NOMO-1 treated with dmso at 0.1 percent for 144 hours (cell line): ENCODE measurements around the gene KRTAP2-1.
"Not testable (repeated sequence)": the region's sequence is repeated elsewhere in the genome, so short reads cannot be mapped to it uniquely, and the experiment has no call there.

Experiments used
- DNase-seq: peaks from one replicate; lab custom pipeline; 2025; ENCODE audit not compliant: unreplicated experiment; lab: John Stamatoyannopoulos, UW

KRTAP2-1 gene

DNA sequence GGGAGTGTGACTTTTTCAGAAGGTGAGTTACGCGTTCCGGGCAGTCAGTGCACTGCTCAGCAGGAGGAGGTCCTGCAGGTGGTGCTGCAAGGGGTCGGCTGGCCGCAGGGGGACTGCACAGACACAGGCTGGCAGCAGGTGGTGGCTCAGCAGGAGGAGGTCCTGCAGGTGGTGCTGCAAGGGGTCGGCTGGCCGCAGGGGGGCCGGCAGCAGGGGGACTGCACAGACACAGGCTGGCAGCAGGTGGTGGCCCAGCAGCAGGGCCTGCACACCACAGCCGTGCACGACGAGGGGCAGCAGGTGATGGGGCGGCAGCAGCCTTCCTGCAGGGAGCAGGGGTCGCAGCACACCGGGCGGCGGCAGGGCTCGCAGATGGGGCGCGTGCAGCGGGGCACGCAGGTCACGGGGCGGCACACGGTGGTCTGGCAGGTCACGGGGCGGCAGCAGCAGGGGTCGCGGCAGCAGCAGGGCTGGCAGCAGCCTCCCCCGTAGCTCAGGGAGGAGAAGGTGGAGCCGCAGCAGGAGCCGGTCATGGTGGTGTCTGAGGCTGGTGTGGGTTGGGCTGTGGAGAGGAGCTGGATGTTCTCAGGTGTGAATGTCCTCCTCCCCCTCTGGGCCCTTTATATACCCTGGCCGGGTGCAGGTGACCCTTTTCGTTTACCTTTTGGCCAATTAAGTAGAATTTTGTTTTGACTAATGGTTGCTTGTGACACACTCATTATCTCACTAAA, at the start of gene KRTAP2-1:
KRTAP2-1 (minus strand) TSS at position 582 of the 731 bp plus-strand sequence; CDS start at position 533, 49 bp downstream.
- not testable (repeated sequence) for DNase-seq

DNA sequence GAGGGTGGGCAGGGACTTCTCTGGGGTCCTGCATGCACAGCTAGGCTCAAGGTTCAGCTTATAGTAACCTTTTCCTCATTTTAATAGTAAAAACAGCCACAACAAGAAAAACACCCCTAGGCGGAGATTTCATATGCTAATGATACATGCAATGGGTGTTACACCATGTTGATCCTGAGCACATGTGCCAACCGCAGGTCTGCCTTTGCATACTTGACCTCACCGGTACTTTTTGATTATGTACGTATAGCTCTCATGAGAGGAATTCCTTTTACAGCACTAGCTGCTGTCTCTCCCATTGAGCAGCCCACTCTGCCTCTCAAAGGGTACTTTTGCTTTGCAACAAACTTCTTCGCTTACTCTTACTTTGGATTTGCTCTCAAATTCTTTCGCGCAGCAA, 48.9 kb upstream of the KRTAP2-1 start:
- no peak for DNase-seq

DNA sequence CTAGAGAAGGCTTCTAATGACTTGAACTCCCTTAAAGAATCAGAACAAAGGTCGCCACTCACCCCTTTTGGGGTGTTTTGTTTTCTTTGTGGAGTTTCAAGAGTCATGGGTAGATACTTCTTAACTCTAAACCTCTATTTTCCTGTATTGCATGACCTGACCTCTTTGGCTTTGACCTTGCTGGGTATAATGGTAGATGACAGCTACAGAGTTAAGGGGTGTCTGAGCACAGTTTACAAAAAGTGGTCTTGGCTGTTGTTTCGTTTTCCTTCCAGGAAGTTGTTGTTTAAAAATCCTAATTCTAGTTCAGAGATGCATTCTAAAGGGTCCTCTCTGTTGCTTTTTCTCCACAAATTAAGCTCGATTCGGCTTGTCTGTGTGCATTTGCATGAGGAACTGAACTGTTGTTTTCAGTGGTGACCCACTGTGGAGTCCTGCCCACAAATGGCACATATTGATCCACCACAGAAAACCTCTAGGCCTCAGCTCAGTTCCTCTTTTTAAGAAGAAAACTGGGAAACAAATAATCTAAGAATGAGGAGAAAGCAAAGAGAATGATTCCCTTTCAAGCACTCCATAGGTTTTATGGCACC, 41.7 kb upstream of the KRTAP2-1 start:
- not testable (repeated sequence) for DNase-seq

GRCh38 chr17:41084100-41084856, 37.2 kb upstream of the KRTAP2-1 start, which contains the start of gene KRTAP4-7:
Gene KRTAP4-7 (plus strand): TSS chr17:41084150. CDS start chr17:41084207, 57 bp downstream.
- DNase-seq: not testable (repeated sequence)

DNA sequence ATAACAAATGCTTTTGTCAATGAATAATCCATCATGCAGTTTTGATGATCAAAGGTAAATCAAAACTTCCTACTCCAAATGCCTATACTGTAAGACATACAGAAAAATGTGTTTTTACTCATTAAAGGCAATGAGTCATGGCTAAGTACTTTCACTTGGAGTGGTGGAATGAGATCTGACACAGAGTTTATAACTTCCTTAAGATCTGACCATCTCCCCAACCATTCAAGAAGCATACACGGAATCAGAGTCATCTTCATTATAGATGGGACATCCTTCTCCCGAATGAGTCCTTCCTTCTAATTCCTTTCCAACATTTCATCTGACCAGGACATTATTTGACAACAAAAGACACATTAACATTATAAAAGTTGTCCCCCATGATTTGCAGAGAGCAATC, 36.3 kb upstream of the KRTAP2-1 start:
- DNase-seq: not testable (repeated sequence)

GRCh38 chr17:41082626-41083025, 35.5 kb upstream of the KRTAP2-1 start:
- DNase-seq: no peak

DNA sequence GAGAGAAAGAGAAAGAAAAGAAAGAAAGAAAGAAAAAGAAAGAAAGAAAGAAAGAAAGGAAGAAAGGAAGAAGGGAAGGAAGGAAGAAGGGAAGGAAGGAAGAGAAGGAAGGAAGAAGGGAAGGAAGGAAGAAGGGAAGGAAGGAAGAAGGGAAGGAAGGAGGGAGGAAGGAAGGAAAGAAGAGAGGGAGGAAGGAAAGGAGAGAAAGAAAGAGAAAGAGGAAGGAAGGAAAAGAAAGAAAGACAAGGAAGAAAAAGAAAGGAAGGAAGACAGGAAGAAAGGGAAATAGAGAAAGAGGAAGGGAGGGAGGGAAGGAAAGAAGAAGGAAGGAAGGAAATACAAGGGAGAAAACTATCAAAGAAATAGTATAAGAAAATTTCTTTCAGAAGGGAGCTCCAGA, 29.7 kb upstream of the KRTAP2-1 start:
- DNase-seq: no peak

GRCh38 chr17:41073676-41074075, 26.6 kb upstream of the KRTAP2-1 start:
- no peak for DNase-seq

DNA sequence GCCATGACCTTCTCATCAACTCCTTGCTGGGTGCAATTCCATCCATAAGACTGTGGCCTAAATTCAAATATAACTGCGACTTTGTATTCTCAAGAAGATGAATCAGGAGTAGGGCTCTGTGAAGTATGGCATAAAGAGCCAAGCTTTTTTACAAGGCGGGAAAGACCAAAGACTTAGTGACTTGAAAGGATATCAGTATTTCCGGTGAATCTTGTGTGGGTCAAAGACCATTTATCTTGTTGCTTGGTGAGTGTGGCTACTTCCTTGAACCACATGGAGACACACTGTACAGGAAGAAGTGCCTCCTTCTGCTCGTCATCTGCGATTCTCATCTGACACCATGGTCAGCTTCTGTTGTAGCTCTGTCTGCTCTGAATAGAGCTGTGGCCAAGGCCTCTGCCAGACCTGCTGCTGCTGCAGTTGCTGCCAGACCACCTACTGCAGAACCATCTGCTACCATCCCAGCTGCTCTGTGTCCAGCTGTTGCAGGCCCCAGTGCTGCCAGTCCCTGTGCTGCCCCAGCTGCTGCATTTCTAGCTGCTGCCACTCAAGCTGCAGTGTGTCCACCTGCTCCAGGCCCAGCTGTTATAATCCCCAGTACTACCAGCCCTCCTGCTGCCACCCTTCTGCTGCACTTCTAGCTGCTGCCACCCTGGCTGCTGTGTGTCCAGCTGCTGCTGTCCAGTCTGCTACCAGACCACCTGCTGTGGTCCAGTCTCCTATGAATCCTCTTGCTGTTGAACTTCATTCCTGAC, 24.7 kb upstream of the KRTAP2-1 start:
- DNase-seq: no peak

DNA sequence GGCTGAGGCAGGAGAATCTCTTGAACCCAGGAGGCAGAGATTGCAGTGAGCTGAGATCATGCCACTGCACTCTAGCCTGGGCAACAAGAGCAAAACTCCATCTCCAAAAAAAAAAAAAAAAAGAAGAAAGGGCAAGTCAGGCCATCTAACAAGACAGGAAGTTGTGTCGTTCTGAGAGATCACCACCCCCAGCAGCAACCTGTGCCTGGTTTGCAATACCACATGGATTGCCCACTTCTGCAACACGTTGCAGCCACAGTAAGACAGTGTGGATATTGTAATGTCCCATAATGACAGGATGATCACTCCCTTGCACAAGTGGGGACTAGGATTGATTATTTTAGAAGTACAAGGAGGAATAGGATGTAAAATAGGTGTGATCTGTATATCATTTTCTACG, 21.9 kb upstream of the KRTAP2-1 start:
- no peak for DNase-seq

GRCh38 chr17:41067281-41067680, 20.2 kb upstream of the KRTAP2-1 start:
- DNase-seq: no peak

DNA sequence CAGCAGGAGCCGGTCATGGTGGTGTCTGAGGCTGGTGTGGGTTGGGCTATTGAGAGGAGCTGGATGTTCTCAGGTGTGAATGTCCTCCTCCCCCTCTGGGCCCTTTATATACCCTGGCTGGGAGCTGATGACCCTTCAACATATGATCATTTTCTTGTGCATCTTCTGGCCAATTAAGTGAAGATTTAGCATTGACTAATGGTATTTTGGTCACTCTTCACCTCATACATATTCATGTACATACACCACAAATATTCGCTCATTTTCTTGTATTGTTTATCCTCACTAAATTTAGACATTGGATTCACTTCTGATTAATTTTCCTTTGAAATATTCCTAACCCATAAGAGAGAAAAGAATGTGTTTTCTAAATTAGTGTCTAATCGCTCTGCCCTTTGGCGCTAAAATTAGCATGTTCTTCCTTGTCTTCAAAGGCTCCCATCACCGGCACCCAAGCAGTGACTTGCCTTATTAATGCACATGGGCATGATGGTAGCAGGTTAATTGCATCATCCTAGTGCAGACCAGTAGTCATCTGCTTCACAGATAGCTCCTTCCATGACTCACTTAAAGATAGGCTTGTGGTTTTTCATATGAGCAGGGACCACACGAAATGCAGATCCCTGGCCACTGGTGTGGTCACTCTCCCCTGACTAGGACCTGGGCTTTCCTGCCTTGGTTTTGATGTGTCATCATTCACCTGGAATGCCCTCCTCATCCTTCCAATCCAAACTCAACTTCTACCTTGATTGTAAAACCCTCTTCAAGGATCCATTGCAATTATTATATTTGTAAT, 18.9 kb upstream of the KRTAP2-1 start, which contains the start of gene KRTAP2-4:
KRTAP2-4 (minus strand) TSS at position 51 of the 796 bp plus-strand sequence; CDS start at position 17, 34 bp downstream.
- DNase-seq: no peak

DNA sequence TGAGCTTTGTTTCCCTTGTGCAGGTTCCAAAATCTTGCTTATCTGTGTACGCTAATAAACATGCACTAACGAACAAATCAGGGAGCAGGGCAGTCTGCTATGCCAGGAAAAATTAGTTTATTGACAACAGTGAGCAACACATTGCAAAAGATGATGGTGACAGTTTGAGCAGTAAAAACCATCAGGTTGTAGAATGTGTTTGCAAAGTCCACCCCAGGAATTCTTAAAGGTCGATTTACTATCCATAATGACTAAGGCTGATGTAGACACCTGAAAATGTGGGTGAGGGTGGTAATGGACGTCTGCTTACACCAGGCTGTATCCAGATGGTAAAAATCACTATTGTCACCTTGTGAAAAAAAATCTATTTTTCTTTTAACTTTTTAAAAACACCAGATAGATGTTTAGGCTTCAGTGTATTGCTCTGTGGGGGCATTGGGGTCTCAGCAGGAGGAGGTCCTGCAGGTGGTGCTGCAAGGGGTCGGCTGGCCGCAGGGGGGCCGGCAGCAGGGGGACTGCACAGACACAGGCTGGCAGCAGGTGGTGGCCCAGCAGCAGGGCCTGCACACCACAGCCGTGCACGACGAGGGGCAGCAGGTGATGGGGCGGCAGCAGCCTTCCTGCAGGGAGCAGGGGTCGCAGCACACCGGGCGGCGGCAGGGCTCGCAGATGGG, 18.0 kb upstream of the KRTAP2-1 start:
- not testable (repeated sequence) for DNase-seq

DNA sequence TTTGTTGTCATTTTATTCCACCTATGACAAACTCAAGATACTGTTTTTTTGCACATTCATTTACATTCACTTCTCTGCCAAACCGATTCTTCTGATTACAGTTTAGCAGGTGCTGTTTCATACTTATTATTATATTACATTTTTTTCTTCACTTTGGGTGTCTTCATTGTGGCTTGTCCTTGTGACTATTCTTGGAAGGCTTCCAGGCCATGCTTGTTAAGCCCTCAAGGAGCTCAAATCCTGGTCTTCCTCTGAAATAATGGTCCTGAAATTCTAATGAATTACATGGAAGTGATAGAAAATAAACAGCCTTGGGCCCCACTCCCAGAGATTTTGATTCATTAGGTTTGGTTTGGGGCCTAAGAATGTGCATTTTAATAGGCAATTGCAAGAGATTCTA, 17.2 kb upstream of the KRTAP2-1 start:
- no peak for DNase-seq

GRCh38 chr17:41063449-41063848, 16.3 kb upstream of the KRTAP2-1 start:
- DNase-seq: no peak

GRCh38 chr17:41061964-41062363, 14.8 kb upstream of the KRTAP2-1 start:
- no peak for DNase-seq

- no peak for DNase-seq
Measured at GRCh38 chr17:41060052-41060604, 13.0 kb upstream of the KRTAP2-1 start, which contains the start of gene KRTAP2-3. Gene KRTAP2-3 (minus strand): TSS chr17:41060114. CDS start chr17:41060050, 64 bp downstream.

- not testable (repeated sequence) for DNase-seq
Measured at GRCh38 chr17:41059276-41060051, 12.3 kb upstream of the KRTAP2-1 start.
